Stimulated activated CD4-positive, alpha-beta T cell treated with anti-CD3 and anti-CD28 coated beads, TNF-alpha, amount 100 ng/mL, for 4 hours (primary cell): ENCODE results near the gene EFNB1.

Experiments used
- DNase-seq, 3 experiments: peaks; one replicate each; pipeline ENCODE4 v3.0.0-alpha.2; 2020; ENCODE audit warnings: low read depth in 3 of 3

Gene EFNB1

DNA sequence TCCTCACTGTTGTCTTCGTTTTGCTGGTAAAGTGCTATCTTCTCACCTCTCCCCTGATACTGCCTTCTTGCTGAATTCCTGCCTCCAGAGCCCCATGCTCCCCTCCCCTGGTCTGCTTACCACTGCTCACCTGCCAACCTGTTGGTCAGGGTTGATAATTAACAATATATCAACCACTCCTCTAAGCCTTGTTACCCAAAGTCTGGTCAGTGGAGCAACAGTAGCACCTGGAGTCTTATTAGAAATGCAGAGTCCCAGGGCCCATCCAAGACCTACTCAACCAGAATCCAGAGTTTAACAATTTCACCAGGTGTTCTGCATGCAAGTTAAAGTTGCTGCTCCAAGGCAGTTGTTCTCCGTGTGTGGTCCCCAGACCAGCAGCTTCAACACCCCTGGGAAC is 55.0 kb downstream of the EFNB1 start:
- DNase-seq: no peak

DNA sequence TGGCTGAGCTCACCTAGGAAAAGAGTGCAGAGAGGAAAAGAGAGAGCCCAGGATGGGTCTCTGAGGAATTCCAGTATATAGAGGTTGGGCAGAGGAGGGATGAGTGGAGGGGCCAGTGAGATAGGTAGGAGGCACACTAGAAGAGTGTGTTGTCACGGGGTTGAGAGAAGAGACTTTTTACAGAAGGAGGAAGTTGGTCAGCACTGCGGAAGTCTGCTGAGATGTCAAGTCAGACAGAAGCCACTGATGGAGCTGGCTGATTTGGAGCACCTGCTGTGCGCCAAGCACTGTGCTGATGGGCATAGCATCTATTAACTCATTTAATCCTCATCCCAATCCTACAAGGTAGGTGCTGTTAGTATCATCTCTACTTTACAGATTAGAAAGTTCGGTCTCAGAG is 60.4 kb downstream of the EFNB1 start:
- DNase-seq: no peak
